ENCODE data around the gene TBC1D8.

The TBC1D8 gene

DNA sequence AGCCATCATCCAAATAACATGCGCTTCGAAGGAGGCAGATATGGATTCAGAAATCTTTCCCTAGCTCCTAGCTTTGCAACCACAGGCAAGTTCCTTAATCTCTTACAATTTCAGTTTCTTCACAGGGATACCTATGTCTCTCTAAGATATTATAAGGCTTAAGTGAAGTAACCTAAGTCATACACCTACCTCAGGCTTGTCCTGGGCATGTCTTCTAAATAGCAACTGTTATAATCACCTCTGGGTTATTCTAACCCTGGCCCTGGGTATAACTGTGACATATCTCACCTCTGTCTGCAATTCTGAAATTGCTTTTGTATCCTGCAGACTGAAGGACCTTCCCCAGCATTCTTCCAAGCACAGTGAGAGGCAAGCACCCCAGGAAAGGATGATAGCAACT is 8.3 kb upstream of the TBC1D8 start:
- TF ChIP-seq, protein P1, sequence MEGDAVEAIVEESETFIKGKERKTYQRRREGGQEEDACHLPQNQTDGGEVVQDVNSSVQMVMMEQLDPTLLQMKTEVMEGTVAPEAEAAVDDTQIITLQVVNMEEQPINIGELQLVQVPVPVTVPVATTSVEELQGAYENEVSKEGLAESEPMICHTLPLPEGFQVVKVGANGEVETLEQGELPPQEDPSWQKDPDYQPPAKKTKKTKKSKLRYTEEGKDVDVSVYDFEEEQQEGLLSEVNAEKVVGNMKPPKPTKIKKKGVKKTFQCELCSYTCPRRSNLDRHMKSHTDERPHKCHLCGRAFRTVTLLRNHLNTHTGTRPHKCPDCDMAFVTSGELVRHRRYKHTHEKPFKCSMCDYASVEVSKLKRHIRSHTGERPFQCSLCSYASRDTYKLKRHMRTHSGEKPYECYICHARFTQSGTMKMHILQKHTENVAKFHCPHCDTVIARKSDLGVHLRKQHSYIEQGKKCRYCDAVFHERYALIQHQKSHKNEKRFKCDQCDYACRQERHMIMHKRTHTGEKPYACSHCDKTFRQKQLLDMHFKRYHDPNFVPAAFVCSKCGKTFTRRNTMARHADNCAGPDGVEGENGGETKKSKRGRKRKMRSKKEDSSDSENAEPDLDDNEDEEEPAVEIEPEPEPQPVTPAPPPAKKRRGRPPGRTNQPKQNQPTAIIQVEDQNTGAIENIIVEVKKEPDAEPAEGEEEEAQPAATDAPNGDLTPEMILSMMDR (IDR thresholded peaks at IDR 0.05): no peak
- H3K4me1 Mint-ChIP-seq: peaks cover 37% of the 10 kb centered on the region
- DNase-seq: no peak
- peaks cover 15% of the 10 kb centered on the region for H3K9me3 Mint-ChIP-seq
- H3K27ac Mint-ChIP-seq: no peak overlapping the region
- peaks cover 20% of the 10 kb centered on the region for H3K27me3 Mint-ChIP-seq (ENCODE audit: low read depth, poor library complexity)
- H3K4me3 Mint-ChIP-seq: no peak overlapping the region
- H3K36me3 Mint-ChIP-seq (ENCODE audit: low read depth): no peaks in the 10 kb centered on the region

GRCh38 chr2:101157272-101157671 is 6.1 kb upstream of the TBC1D8 start:
- Mint-ChIP-seq H3K36me3 (ENCODE audit: low read depth) (no peaks in the 10 kb centered on the region), H3K4me3 (no peak overlapping the region), H3K27ac (no peak overlapping the region), H3K27me3 (ENCODE audit: low read depth, poor library complexity) (peaks cover 40% of the 10 kb centered on the region), H3K4me1 (peaks cover 49% of the 10 kb centered on the region), H3K9me3 (no peaks in the 10 kb centered on the region)
- no peak for DNase-seq
- TF ChIP-seq, protein P1 (IDR thresholded peaks at IDR 0.05): no peak

DNA sequence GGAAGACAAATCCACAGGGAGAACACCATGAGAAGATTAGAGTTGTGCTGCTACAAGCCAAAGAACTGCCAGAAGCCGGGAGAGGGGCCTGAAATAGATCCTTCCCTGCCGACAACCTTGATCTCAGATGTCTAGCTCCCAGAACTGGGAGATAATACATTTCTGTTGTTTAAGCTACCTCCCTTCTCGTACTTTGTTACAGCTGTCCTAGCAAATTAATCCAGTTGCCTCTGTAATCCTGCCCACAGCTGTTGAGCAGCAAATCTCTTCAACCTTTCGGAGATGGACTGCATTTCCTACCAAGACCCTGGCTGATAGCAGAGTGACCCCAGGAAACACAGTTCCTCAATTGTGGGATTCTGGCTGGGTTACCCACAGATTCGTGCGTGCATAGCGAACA is 2.6 kb upstream of the TBC1D8 start:
- Mint-ChIP-seq H3K4me1 (peaks cover 62% of the 10 kb centered on the region), H3K9me3 (no peaks in the 10 kb centered on the region), H3K4me3 (no peak overlapping the region), H3K27me3 (ENCODE audit: low read depth, poor library complexity) (peaks cover 62% of the 10 kb centered on the region), H3K36me3 (ENCODE audit: low read depth) (no peaks in the 10 kb centered on the region), H3K27ac (no peak overlapping the region)
- no peak for DNase-seq
- TF ChIP-seq, protein P1 (IDR thresholded peaks at IDR 0.05): no peak

GRCh38 chr2:101153077-101153707 is 2.0 kb upstream of the TBC1D8 start:
- peaks cover 68% of the 10 kb centered on the region for H3K27me3 Mint-ChIP-seq (ENCODE audit: low read depth, poor library complexity)
- TF ChIP-seq, protein P1 (IDR thresholded peaks at IDR 0.05): no peak
- H3K4me1 Mint-ChIP-seq: peaks cover 68% of the 10 kb centered on the region
- no peak for DNase-seq
- peak overlapping the region; percentile 78 for H3K4me3 Mint-ChIP-seq
- H3K27ac Mint-ChIP-seq: no peak overlapping the region
- H3K36me3 Mint-ChIP-seq (ENCODE audit: low read depth): no peaks in the 10 kb centered on the region
- H3K9me3 Mint-ChIP-seq: no peaks in the 10 kb centered on the region

DNA sequence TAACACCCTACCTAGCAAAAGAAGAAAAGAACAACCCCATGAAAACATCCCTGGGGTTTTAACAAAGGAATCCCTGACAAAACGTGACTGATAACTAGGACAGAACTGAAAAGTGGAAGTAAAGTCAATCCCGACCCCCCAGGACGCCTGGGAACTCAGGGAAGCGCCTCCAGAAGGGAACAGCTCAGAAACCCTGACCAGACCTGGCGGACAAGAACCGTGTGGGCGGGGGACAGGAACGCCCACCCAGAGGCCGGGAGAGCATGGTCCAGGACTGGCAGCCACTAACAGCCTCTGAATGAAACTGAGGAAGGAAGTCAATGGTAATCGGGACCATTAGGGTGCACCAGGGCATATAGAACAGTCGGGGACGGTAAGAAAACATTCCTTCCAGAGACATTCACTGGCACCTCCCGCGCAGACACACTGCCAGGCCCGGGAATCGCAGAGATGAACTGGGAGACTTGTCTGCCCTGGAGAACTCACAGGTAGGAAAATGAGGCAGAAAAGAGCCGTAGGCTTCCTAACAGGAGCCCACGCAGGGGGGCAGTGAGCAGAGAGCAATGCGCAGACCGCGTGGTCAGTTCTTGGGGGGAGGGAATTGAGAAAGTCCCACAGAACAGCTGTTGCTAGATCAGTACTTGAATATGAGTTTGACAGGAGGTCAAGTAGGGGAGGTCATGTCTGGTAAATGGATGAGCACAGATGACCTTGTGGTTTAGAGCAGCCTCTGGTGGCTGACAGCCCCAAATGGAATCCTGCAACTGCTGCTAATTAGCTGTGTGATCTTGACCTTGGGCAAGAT is 1.3 kb upstream of the TBC1D8 start:
- Mint-ChIP-seq H3K4me1 (peaks cover 71% of the 10 kb centered on the region), H3K27me3 (ENCODE audit: low read depth, poor library complexity) (peaks cover 75% of the 10 kb centered on the region), H3K4me3 (peak overlapping the region; percentile 78), H3K27ac (peak overlapping the region; percentile 28), H3K36me3 (ENCODE audit: low read depth) (peaks cover 2% of the 10 kb centered on the region), H3K9me3 (no peaks in the 10 kb centered on the region)
- TF ChIP-seq, protein P1 (IDR thresholded peaks at IDR 0.05): peak; percentile 41
- peak; percentile 41 for DNase-seq
